ENCODE measurements around the gene KIF6.

The KIF6 gene

GRCh38 chr6:39302669-39303424 is 422.4 kb downstream of the KIF6 start:
- ChIA-PET POLR2A (interaction anchor here (1.4 kb wide), 1 partner anchor 135 kb away, joined by 3 read pairs; no protein-coding TSS in a partner anchor), CTCF (interaction anchor here (0.5 to 6.8 kb wide), 15 partner anchors 20 to 427 kb away, joined by 3 to 83 read pairs (median 4); partner anchors contain the start of gene KCNK5)
- DNase-seq (ENCODE audit: extremely low spot score): peak; percentile 89
- TF ChIP-seq TARDBP (IDR thresholded peaks at IDR 0.05) (no peak), NFRKB (IDR thresholded peaks at IDR 0.05) (no peak), SUZ12 (IDR thresholded peaks at IDR 0.05) (no peak), PKNOX1 (IDR thresholded peaks at IDR 0.05) (no peak), ZNF384 (IDR thresholded peaks at IDR 0.05) (no peak), FOXM1 (IDR thresholded peaks at IDR 0.05; ENCODE audit: borderline replicate concordance) (no peak)

GRCh38 chr6:39302011-39302410 is 423.2 kb downstream of the KIF6 start:
- TF ChIP-seq L3MBTL2 (conservative IDR thresholded peaks at IDR 0.05) (no peak), TARDBP (IDR thresholded peaks at IDR 0.05) (no peak), NFRKB (IDR thresholded peaks at IDR 0.05) (no peak), HDGF (IDR thresholded peaks at IDR 0.05; ENCODE audit: borderline replicate concordance) (no peak), FOXA1 (IDR thresholded peaks at IDR 0.05) (no peak), BHLHE40 (IDR thresholded peaks at IDR 0.05; ENCODE audit: borderline replicate concordance) (no peak), ARNT (IDR thresholded peaks at IDR 0.05) (no peak)
- ChIA-PET POLR2A (interaction anchor here (1.4 kb wide), 1 partner anchor 134 kb away, joined by 3 read pairs; no protein-coding TSS in a partner anchor), CTCF (interaction anchor here (0.9 to 6.8 kb wide), 8 partner anchors 19 to 305 kb away, joined by 3 to 83 read pairs (median 6); no protein-coding TSS in a partner anchor)
- no peak for DNase-seq (ENCODE audit: extremely low spot score)

- TF ChIP-seq CTBP1 (IDR thresholded peaks at IDR 0.05; ENCODE audit: borderline replicate concordance) (no peak), TARDBP (IDR thresholded peaks at IDR 0.05) (no peak), LEF1 (IDR thresholded peaks at IDR 0.05; ENCODE audit: borderline replicate concordance) (no peak), FOXK2 (IDR thresholded peaks at IDR 0.05) (no peak), SP1 (IDR thresholded peaks at IDR 0.05) (no peak), NFRKB (IDR thresholded peaks at IDR 0.05) (no peak), PKNOX1 (IDR thresholded peaks at IDR 0.05) (no peak), BHLHE40 (IDR thresholded peaks at IDR 0.05; ENCODE audit: borderline replicate concordance) (no peak), FOXA1 (IDR thresholded peaks at IDR 0.05) (no peak), ZNF384 (IDR thresholded peaks at IDR 0.05) (no peak), L3MBTL2 (conservative IDR thresholded peaks at IDR 0.05) (no peak), FOXM1 (IDR thresholded peaks at IDR 0.05; ENCODE audit: borderline replicate concordance) (no peak), ARNT (IDR thresholded peaks at IDR 0.05) (no peak), ELF4 (IDR thresholded peaks at IDR 0.05) (no peak), HDGF (IDR thresholded peaks at IDR 0.05; ENCODE audit: borderline replicate concordance) (no peak), SUZ12 (IDR thresholded peaks at IDR 0.05) (no peak)
- ChIA-PET POLR2A (no interaction called here), CTCF (interaction anchor here (0.7 to 6.8 kb wide), 3 partner anchors 67 to 134 kb away, joined by 3 to 83 read pairs (median 3); no protein-coding TSS in a partner anchor)
- DNase-seq (ENCODE audit: extremely low spot score): peak; percentile 57
Measured at GRCh38 chr6:39301606-39302005, 423.6 kb downstream of the KIF6 start.

- no peak for DNase-seq (ENCODE audit: extremely low spot score)
- TF ChIP-seq LEF1 (IDR thresholded peaks at IDR 0.05; ENCODE audit: borderline replicate concordance) (no peak), NFRKB (IDR thresholded peaks at IDR 0.05) (no peak), TARDBP (IDR thresholded peaks at IDR 0.05) (no peak), ZNF384 (IDR thresholded peaks at IDR 0.05) (no peak), ELF4 (IDR thresholded peaks at IDR 0.05) (no peak), L3MBTL2 (conservative IDR thresholded peaks at IDR 0.05) (no peak), FOXK2 (IDR thresholded peaks at IDR 0.05) (no peak), PKNOX1 (IDR thresholded peaks at IDR 0.05) (no peak), CTBP1 (IDR thresholded peaks at IDR 0.05; ENCODE audit: borderline replicate concordance) (no peak), SUZ12 (IDR thresholded peaks at IDR 0.05) (no peak), SP1 (IDR thresholded peaks at IDR 0.05) (no peak), HDGF (IDR thresholded peaks at IDR 0.05; ENCODE audit: borderline replicate concordance) (no peak), FOXM1 (IDR thresholded peaks at IDR 0.05; ENCODE audit: borderline replicate concordance) (no peak), BHLHE40 (IDR thresholded peaks at IDR 0.05; ENCODE audit: borderline replicate concordance) (no peak), ARNT (IDR thresholded peaks at IDR 0.05) (no peak), FOXA1 (IDR thresholded peaks at IDR 0.05) (no peak)
- ChIA-PET CTCF (interaction anchor here (0.7 kb wide), 3 partner anchors 55 to 78 kb away, joined by 3 read pairs; no protein-coding TSS in a partner anchor), POLR2A (no interaction called here)
Measured at GRCh38 chr6:39300739-39301138, 424.5 kb downstream of the KIF6 start.

GRCh38 chr6:39298061-39298460 is 427.1 kb downstream of the KIF6 start:
- POLR2A ChIA-PET: no interaction called here
- TF ChIP-seq SP1 (IDR thresholded peaks at IDR 0.05) (no peak), L3MBTL2 (conservative IDR thresholded peaks at IDR 0.05) (no peak), CTBP1 (IDR thresholded peaks at IDR 0.05; ENCODE audit: borderline replicate concordance) (no peak)
- CTCF ChIA-PET: no interaction called here
- no peak for DNase-seq (ENCODE audit: extremely low spot score)
